Activated T-helper 17 cell treated with anti-CD3 and anti-CD28 coated beads, Interleukin-2, amount 50 U/mL, for 72 hours (primary cell): Measurements from ENCODE around the gene GALNT16. TPM values are rescaled to one million over a fixed set of nuclear protein-coding genes. Genes with fewer than 3 reads are reported as not detected.
"Not testable (repeated sequence)": the region's sequence is repeated elsewhere in the genome, so short reads cannot be mapped to it uniquely, and the experiment has no call there.

Experiments
- ATAC-seq: fragments of 150-1000 bp; cut with Tn5 transposase; replicated peaks from 2 replicates; pipeline ENCODE4 v1.10.0; 2021; ENCODE audit warnings: mild to moderate bottlenecking, moderate library complexity
- H3K27ac Mint-ChIP-seq: one replicate; pipeline ENCODE4 v1.8.0; 2022; ENCODE audit warnings: mixed read lengths
- H3K27me3 Mint-ChIP-seq: one replicate; pipeline ENCODE4 v1.8.0; 2022; ENCODE audit warnings: mixed read lengths
- H3K36me3 Mint-ChIP-seq: one replicate; pipeline ENCODE4 v1.8.0; 2022; ENCODE audit warnings: low read depth, mild to moderate bottlenecking, mixed read lengths
- H3K4me1 Mint-ChIP-seq: one replicate; pipeline ENCODE4 v1.8.0; 2022; ENCODE audit warnings: mixed read lengths
- H3K4me3 Mint-ChIP-seq: one replicate; pipeline ENCODE4 v1.8.0; 2022; ENCODE audit warnings: mild to moderate bottlenecking, mixed read lengths
- H3K9me3 Mint-ChIP-seq: one replicate; pipeline ENCODE4 v1.8.0; 2022; ENCODE audit warnings: mixed read lengths
- total RNA-seq, 2 donors: library from RNA; stranded (reverse); gene quantifications; one replicate each; pipeline ENCODE4 v1.2.3, GENCODE V29; 2022

Gene GALNT16
- under 1 TPM; 0.06 to 0.66 TPM for total RNA-seq

GRCh38 chr14:69259527-69260189 lies at the start of gene GALNT16:
GALNT16 (plus strand) TSS chr14:69260158; CDS start chr14:69260291, 133 bp downstream.
- no peak within 1 kb of the TSS for H3K27ac Mint-ChIP-seq
- no peaks in the 10 kb centered on the region for H3K4me1 Mint-ChIP-seq
- H3K9me3 Mint-ChIP-seq = no peaks in the 10 kb centered on the region
- H3K27me3 Mint-ChIP-seq = peaks cover 53% of the 10 kb centered on the region
- ATAC-seq = no peak
- peak within 1 kb of the TSS; percentile 64 for H3K4me3 Mint-ChIP-seq
- no peaks in the 10 kb centered on the region for H3K36me3 Mint-ChIP-seq

- no peaks in the 10 kb centered on the region for H3K27me3 Mint-ChIP-seq
- no peak overlapping the region for H3K4me3 Mint-ChIP-seq
- no peaks in the 10 kb centered on the region for H3K4me1 Mint-ChIP-seq
- H3K36me3 Mint-ChIP-seq = peaks cover 18% of the 10 kb centered on the region
- no peaks in the 10 kb centered on the region for H3K9me3 Mint-ChIP-seq
- no peak for ATAC-seq
- no peak overlapping the region for H3K27ac Mint-ChIP-seq
Observed at GRCh38 chr14:69214393-69214792, 45.6 kb upstream of the GALNT16 start.

- H3K4me1 Mint-ChIP-seq, ATAC-seq, H3K4me3 Mint-ChIP-seq, H3K9me3 Mint-ChIP-seq, H3K27me3 Mint-ChIP-seq, H3K27ac Mint-ChIP-seq: not testable (repeated sequence)
- H3K36me3 Mint-ChIP-seq = peaks cover 20% of the 10 kb centered on the region
Observed at GRCh38 chr14:69217663-69218062, 42.3 kb upstream of the GALNT16 start.

GRCh38 chr14:69224946-69225345 lies 35.0 kb upstream of the GALNT16 start:
- no peak for ATAC-seq
- Mint-ChIP-seq H3K9me3 (no peaks in the 10 kb centered on the region), H3K36me3 (peaks cover 6% of the 10 kb centered on the region), H3K4me1 (no peaks in the 10 kb centered on the region), H3K27ac (no peak overlapping the region), H3K4me3 (no peak overlapping the region), H3K27me3 (no peaks in the 10 kb centered on the region)

- H3K27ac Mint-ChIP-seq = no peak overlapping the region
- ATAC-seq = no peak
- peaks cover 16% of the 10 kb centered on the region for H3K36me3 Mint-ChIP-seq
- H3K27me3 Mint-ChIP-seq = no peaks in the 10 kb centered on the region
- H3K4me3 Mint-ChIP-seq = no peak overlapping the region
- no peaks in the 10 kb centered on the region for H3K4me1 Mint-ChIP-seq
- no peaks in the 10 kb centered on the region for H3K9me3 Mint-ChIP-seq
Observed at GRCh38 chr14:69226178-69226577, 33.8 kb upstream of the GALNT16 start.

GRCh38 chr14:69226736-69227135 lies 33.2 kb upstream of the GALNT16 start:
- Mint-ChIP-seq H3K9me3 (no peaks in the 10 kb centered on the region), H3K4me1 (no peaks in the 10 kb centered on the region), H3K36me3 (peaks cover 21% of the 10 kb centered on the region), H3K27ac (no peak overlapping the region), H3K27me3 (no peaks in the 10 kb centered on the region), H3K4me3 (no peak overlapping the region)
- no peak for ATAC-seq

GRCh38 chr14:69231486-69231885 lies 28.5 kb upstream of the GALNT16 start:
- Mint-ChIP-seq H3K4me1 (peaks cover 7% of the 10 kb centered on the region), H3K9me3 (no peaks in the 10 kb centered on the region), H3K36me3 (peaks cover 38% of the 10 kb centered on the region), H3K27me3 (no peaks in the 10 kb centered on the region), H3K4me3 (no peak overlapping the region), H3K27ac (no peak overlapping the region)
- ATAC-seq = no peak

GRCh38 chr14:69232388-69232787 lies 27.6 kb upstream of the GALNT16 start:
- Mint-ChIP-seq H3K9me3 (no peaks in the 10 kb centered on the region), H3K4me1 (peaks cover 7% of the 10 kb centered on the region), H3K27me3 (no peaks in the 10 kb centered on the region), H3K4me3 (no peak overlapping the region), H3K27ac (no peak overlapping the region), H3K36me3 (peaks cover 46% of the 10 kb centered on the region)
- ATAC-seq = no peak

- H3K4me1 Mint-ChIP-seq = peaks cover 7% of the 10 kb centered on the region
- no peaks in the 10 kb centered on the region for H3K27me3 Mint-ChIP-seq
- no peaks in the 10 kb centered on the region for H3K9me3 Mint-ChIP-seq
- no peak for ATAC-seq
- no peak overlapping the region for H3K27ac Mint-ChIP-seq
- H3K36me3 Mint-ChIP-seq = peaks cover 53% of the 10 kb centered on the region
- no peak overlapping the region for H3K4me3 Mint-ChIP-seq
Observed at GRCh38 chr14:69234106-69234505, 25.9 kb upstream of the GALNT16 start.

- Mint-ChIP-seq H3K36me3 (peaks cover 54% of the 10 kb centered on the region), H3K27ac (peak overlapping the region; percentile 51), H3K4me3 (no peak overlapping the region), H3K4me1 (peaks cover 7% of the 10 kb centered on the region), H3K27me3 (no peaks in the 10 kb centered on the region), H3K9me3 (no peaks in the 10 kb centered on the region)
- ATAC-seq = peak; percentile 61
Observed at GRCh38 chr14:69235708-69236107, 24.2 kb upstream of the GALNT16 start.

- Mint-ChIP-seq H3K4me1 (peaks cover 7% of the 10 kb centered on the region), H3K9me3 (no peaks in the 10 kb centered on the region), H3K36me3 (peaks cover 51% of the 10 kb centered on the region), H3K4me3 (no peak overlapping the region), H3K27ac (no peak overlapping the region), H3K27me3 (no peaks in the 10 kb centered on the region)
- no peak for ATAC-seq
Observed at GRCh38 chr14:69237142-69237541, 22.8 kb upstream of the GALNT16 start.

GRCh38 chr14:69237584-69237983 lies 22.4 kb upstream of the GALNT16 start:
- ATAC-seq = no peak

GRCh38 chr14:69238883-69239282 lies 21.1 kb upstream of the GALNT16 start:
- no peak for ATAC-seq
- Mint-ChIP-seq H3K4me1 (peaks cover 4% of the 10 kb centered on the region), H3K27ac (no peak overlapping the region), H3K27me3 (no peaks in the 10 kb centered on the region), H3K36me3 (peaks cover 45% of the 10 kb centered on the region), H3K4me3 (no peak overlapping the region), H3K9me3 (no peaks in the 10 kb centered on the region)

More at GRCh38 chr14:69237584-69237983, 22.4 kb upstream of the GALNT16 start:
- Mint-ChIP-seq H3K4me1 (peaks cover 7% of the 10 kb centered on the region), H3K27me3 (no peaks in the 10 kb centered on the region), H3K9me3 (no peaks in the 10 kb centered on the region), H3K4me3 (no peak overlapping the region), H3K36me3 (peaks cover 50% of the 10 kb centered on the region), H3K27ac (no peak overlapping the region)

GRCh38 chr14:69240527-69241173 lies 19.3 kb upstream of the GALNT16 start:
- H3K36me3 Mint-ChIP-seq = peaks cover 40% of the 10 kb centered on the region
- H3K4me1 Mint-ChIP-seq = peaks cover 4% of the 10 kb centered on the region
- H3K9me3 Mint-ChIP-seq = no peaks in the 10 kb centered on the region
- H3K4me3 Mint-ChIP-seq = no peak overlapping the region
- no peaks in the 10 kb centered on the region for H3K27me3 Mint-ChIP-seq
- H3K27ac Mint-ChIP-seq = no peak overlapping the region
- ATAC-seq = no peak

- no peaks in the 10 kb centered on the region for H3K9me3 Mint-ChIP-seq
Observed at GRCh38 chr14:69241577-69241976, 18.4 kb upstream of the GALNT16 start.

More at GRCh38 chr14:69241577-69241976, 18.4 kb upstream of the GALNT16 start:
- H3K4me1 Mint-ChIP-seq = peaks cover 4% of the 10 kb centered on the region
- ATAC-seq = no peak
- no peaks in the 10 kb centered on the region for H3K27me3 Mint-ChIP-seq
- H3K36me3 Mint-ChIP-seq = peaks cover 33% of the 10 kb centered on the region
- no peak overlapping the region for H3K27ac Mint-ChIP-seq
- H3K4me3 Mint-ChIP-seq = no peak overlapping the region
